Suppressor macrophage (primary cell): ENCODE measurements around the gene MMD2.
"Not testable (repeated sequence)": the region's sequence is repeated elsewhere in the genome, so short reads cannot be mapped to it uniquely, and the experiment has no call there.

Experiments used
- DNase-seq, 4 experiments: peaks; one replicate each; pipeline ENCODE4 v3.0.0-alpha.2; 2020 to 2022
- total RNA-seq, 17 experiments: gene quantifications; one replicate each; lab custom pipeline; 2026; ENCODE audit warnings: mixed read lengths in 6 of 17, inconsistent platforms in 3 of 17; lab: John Stamatoyannopoulos, UW

Gene MMD2
- 0 to 0.88 (median 0) reads per million in 17 experiments for total RNA-seq

- no peak for DNase-seq
These were observed at the start of gene MMD2 for GRCh38 chr7:4958477-4959301. TSS of gene MMD2 (minus strand) at chr7:4959187. CDS start at chr7:4959017, 170 bp downstream.

GRCh38 chr7:5005066-5005465, 46.1 kb upstream of the MMD2 start:
- DNase-seq, result peak in 1 of 4 experiments; percentile 1

DNA sequence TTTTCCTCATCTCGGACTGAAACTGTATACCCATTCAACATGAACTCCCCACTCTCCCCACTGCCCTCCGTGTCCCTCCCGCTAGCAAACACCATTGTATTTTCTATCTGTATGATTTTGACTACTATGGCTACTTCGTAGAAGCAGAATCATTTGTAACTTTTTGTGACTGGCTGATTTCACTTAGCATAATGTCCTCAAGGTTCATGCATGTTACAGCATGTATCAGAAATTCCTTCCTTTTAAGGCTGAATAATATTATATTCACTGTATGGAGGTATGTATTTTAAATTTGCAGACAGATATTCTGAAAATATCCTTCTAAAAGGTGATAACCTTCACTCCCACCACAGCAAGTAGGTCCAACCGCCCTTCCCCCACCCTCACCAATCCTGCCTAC, 42.9 kb upstream of the MMD2 start:
- DNase-seq, result no peak

DNA sequence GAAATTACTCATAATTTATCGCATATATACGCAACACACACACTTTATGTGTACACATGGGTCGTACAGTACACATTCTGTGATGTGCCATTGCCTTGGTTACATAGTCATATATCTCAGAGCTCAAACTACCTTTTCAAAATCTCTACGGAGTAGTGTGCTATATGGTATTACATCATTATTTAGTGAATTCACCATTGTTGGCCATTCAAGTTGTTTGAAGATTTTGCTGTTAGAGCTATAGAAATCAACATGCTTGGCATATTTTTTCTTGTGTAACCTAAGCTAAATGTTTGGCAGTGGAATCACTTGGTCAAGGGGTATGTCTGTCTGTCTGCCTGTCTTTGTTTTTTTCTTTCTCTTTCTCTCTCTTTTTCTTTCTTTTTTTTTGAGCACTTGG, 42.0 kb upstream of the MMD2 start:
- no peak for DNase-seq

GRCh38 chr7:4999369-4999950, 40.5 kb upstream of the MMD2 start:
- no peak for DNase-seq

GRCh38 chr7:4998910-4999309, 39.9 kb upstream of the MMD2 start:
- DNase-seq, result no peak

DNA sequence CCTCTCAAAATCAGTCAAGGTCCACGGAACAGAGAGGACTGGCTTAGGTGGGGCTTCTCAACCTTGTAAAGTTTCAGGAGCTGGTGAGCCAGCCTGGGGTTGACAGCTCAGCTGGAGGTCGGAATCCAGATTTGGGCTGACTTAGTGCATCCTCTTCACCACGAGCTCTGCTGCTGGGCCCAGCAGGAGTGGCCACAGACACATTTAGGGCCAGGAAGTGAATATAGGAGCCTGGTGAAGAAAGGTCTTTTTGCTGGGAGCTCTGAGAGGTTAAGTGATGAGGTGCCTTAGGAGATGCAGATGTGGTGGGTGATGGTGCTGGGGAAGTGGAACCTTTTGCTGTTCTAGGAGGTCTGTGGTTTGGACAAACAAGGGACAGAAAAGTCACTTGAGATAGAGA, 39.3 kb upstream of the MMD2 start:
- no peak for DNase-seq

DNA sequence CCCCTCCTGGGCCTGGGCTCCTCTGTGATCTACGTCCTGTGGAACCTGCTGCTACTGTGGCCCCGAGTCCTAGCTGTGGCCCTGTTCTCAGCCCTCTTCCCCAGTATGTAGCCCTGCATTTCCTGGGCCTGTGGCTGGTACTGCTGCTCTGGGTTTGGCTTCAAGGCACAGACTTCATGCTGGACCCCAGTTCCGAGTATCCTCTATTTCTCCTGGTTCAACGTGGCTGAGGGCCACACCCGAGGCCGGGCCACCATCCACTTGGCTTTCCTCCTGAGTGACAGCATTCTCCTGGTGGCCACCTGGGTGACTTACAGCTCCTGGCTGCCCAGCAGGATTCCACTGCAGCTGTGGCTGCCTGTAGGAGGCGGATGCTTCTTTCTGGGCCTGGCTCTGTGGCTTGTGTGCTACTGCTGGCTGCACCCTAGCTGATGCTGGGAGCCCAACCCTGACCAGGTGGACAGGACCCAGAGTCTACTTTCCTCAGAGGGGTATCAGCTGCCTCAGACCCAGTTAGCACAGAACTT, 37.8 kb upstream of the MMD2 start:
- DNase-seq, result no peak

DNA sequence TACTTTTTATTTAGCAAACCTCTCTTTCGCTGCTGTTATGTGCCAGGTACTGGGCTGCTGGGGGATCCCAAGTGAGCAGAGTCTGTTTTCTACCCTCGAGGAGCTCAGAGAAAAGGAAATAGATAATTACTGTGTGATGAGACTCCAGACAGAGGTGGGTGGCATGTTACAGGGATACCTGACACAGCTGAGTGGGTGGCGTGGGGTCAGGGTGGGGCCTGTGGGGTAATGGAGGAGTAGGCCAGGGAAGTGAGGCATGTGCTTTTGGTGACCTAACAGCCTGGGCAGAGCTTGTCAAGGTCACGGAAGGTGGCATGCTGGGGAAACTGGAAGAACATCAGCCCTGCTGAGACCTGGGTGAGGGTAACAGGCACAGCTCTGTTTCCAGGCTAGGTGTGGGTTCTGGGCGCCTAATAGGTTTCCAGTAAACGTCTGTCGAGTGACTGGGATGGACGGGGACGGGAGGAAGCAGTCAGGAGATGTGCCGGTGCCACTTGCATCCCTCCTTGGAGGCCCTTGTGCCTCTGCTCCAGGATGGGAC, 36.5 kb upstream of the MMD2 start:
- DNase-seq, result peak in 2 of 4 experiments; percentile 5 to 13

DNA sequence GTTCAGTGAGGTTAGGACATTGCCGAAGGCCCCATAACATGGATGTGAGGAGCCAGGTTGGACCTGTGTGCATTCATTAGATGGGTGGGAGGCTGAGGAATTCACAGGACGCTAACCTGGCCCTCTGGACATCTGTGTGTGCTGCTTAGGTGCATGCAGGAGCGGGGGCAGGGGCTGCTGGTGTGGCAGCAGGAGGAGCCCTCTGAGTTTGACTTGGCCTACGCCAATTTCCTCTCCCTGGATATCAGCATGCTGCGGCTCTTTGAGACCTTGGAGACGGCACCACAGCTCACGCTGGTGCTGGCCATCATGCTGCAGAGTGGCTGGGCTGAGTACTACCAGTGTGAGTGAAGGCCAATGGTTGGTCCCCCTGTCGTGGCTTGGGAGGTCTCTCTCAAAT, 34.5 kb upstream of the MMD2 start:
- DNase-seq, result no peak

GRCh38 chr7:4982741-4983140, 23.8 kb upstream of the MMD2 start:
- not testable (repeated sequence) for DNase-seq

DNA sequence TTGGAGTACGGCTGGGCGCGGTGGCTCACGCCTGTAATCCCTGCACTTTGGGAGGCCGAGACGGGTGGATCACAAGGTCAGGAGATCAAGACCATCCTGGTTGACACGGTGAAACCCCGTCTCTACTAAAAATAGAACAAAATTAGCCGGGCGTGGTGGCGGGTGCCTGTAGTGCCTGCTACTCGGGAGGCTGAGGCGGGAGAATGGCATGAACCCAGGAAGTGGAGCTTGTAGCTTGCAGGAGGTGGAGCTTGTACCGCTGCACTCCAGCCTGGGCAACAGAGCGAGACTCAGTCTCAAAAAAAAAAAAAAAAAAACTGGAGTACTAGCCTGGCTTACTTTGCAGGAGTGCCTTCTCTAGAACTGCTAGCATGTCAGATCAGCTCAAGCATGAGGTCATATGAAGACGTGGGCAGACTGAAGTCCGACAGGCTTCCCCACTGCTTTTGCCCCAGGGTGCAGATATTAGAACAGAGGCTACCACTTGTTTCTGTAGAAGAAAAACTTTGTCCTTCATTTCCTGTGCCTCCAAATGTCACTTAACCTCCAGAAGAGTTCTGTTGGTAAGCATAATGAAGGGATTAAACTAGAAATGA, 22.4 kb upstream of the MMD2 start:
- not testable (repeated sequence) for DNase-seq

DNA sequence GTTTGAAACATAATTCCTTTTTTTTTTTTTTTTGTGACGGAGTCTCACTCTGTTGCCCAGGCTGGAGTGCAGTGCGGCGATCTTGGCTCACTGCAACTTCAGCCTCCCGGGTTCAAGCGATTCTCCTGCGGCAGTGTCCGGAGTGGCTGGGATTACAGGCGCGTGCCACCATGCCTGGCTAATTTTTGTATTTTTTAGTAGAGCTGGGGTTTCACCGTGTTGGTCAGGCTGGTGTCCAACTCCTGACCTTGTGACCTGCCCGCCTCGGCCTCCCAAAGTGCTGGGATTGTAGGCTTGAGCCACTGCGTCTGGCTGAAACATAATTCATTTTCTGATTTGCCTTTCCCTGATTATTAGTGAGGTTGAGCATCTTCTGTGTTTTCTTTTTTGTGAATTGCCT, 16.6 kb upstream of the MMD2 start:
- DNase-seq, result not testable (repeated sequence)

DNA sequence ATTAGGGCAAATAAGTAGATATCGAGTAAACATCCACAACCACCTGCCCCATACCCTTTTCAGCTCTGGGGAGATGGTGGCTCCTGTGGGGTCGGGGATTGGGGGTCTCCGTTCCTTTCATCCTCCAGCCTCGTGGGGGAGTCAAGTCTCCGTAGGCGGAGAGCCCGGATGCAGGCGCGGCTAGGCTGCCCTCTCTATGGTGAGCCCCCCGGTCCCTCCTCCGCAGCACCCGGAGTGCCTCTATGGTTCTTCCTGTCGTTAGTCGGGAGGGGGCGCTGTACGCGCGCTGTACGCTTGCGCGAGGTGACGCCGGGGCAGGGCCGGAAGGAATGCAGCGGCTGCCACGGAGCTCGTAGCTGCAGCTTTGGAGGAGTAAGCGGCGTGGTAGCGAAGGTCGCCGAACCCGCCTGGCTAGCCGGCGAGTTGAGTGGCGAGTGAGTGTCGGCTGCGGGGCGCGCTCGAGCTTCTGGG, 14.8 kb upstream of the MMD2 start:
- peak; percentile 95 to 97 (median 96) for DNase-seq

DNA sequence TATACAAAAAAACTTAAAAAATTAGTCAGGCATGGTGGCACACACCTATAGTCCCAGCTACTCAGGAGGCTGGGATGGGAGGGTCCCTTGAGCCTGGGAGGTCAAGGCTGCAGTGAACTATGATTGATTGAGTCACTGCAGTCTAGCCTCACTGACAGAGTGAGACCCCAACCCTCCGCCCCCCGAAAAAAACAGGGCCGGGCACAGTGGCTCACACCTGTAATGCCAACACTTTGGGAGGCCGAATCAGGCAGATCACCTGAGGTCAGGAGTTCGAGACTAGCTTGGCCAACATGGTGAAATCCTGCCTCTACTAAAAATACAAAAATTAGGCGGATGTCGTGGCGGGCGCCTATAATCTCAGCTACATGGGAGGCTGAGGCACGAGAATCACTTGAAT, 13.5 kb upstream of the MMD2 start:
- not testable (repeated sequence) for DNase-seq

DNA sequence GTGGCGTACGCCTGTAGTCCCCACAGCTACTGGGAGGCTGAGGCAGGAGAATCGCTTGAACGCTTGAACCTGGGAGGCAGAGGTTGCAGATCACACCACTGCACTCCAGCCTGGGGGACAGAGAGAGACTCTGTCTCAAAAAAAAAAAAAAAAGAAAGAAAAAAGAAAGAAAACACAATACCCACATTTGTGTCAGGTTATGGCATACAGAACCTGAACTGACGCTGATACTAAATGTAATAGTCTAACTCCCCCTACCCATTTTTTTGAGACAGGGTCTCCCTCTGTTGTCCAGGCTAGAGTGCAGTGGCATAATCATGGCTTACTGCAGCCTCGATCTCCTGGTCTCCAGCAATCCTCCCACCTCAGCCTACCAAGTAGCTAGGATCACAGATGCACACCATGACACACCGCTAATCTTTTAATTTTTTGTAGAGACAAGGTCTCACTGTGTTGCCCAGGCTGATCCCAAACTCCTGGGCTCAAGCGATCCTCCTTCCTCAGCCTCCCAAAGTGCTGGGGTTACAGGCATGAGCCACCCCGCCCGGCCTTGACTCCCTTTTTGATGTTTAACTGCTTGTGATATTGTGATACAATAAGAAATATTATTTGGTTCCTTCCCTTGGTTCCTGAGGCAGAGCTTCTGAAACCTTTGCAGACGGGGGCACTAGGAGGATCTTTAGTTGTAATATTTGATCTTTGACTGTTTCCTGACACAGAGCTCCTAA, 6.5 kb upstream of the MMD2 start:
- DNase-seq, result no peak

DNA sequence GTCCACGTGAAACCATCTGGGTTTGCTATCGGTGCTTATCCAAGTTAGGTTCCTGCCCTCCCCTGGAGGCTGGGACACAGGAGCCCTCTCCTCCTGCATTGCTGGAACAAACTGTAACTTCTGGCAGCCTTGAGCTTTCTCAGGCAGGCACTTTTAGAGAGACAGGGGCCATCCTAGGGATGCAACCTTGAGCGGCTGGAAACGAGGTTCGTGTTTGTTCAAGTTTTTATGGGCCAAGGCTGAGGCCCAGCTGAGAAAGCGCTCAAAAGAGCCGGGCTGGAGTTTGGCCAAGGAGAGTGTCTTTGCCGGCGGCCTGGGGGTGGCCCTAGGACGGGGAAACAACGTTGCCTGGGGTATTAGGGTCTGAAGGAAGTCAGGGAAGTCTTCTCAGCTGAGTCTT, 5.5 kb upstream of the MMD2 start:
- DNase-seq, result no peak

DNA sequence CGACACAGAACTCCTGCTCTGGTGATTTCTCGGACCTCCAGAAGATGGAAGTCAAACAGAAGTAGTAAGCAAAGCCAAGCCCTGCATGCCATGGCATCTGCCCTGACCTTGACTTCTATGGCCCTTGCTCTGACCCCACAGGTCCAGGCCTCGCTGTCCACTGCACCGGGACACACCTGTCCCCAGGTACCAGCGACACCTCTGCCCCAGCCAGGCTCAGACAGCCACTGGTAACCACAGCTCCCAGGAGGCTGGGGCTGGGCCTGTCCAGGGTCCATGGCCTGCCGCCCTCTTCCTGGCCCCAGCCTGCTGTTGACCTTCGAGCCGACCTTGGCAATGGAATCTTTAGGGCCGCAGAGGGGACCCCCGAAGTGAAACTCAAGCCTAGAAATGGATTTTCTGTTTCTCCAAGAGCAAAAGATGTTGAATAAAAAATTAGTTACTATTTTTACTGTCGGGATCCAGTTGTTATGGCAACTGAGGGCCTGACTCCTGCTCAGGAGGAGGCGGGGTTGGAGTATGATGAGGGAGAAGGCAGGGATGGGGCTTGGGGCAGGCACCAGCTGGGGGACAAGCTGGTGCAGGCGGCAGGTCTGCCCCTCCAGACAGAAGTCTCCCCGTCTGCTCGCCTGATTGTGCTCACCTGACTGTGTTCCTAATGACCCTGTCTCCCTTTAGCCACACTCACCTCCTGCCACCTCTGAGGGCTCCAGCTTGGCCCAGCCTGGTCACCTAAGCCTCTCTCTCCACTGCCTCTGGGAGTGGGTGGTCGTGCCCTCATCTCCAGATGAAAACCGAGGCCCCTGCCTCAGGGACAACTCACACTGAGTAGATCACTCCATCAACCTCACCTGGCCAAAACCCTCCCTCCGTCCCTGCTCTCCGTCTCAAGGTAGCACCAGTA, 4.1 kb upstream of the MMD2 start:
- DNase-seq, result no peak

DNA sequence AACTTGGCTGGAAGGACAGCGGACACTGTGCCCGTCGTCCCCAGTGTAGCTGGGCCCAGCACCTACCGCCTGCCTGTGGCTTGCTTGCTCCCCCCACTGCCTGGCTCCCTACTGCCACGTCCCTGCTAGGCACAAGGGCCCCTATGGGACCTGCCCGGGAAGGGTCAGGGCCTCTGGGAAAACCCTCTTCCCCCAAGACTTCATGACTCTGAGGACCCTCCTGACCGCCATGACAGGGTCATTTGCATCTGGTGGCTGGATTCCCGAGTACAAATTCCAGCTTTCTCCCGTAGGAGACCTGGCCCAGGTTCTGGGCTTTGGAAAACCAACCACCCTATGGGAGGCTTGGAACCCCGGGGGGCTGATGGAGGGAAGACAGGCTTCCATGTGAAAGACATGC, 1.4 kb upstream of the MMD2 start:
- no peak for DNase-seq

- DNase-seq, result no peak
These were observed 906 bp upstream of the MMD2 start for GRCh38 chr7:4959893-4960292.

DNA sequence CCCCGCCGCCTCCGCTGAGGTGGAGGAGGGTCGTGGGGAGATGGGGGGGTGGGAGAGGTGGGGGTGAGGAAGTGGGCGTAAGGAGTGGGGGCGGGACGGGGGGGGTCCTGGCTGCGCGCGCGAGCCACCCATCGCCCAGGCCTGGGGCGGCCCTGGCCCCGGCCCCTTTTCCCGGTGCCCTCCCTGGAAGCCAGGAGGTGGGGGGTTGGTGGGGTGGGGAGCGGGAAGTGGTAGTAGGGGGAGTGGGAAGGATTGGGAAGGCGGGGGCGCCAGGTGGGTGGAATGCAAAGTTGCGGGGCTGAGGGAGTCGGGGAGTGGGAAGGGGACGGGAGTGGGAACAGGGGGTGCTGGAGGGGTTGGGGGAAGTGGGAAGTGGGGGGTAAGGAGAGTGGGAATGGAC, 319 bp upstream of the MMD2 start:
- DNase-seq, result no peak
